HG03097 (cell line): Measurements from ENCODE around the gene E4F1.

Experiments
- ATAC-seq: cut with Tn5 transposase; IDR thresholded peaks from one replicate; pipeline ENCODE4 v1.9.1; 2021; ENCODE audit not compliant: unreplicated experiment, low FRiP score

Gene E4F1

GRCh38 chr16:2205104-2205966 lies 18.1 kb upstream of the E4F1 start, which contains the start of gene MLST8:
Gene MLST8 (plus strand): TSS chr16:2205454. CDS start chr16:2206086, 632 bp downstream.
- peak; percentile 62 for ATAC-seq

- peak; percentile 1 for ATAC-seq
Measured at GRCh38 chr16:2205967-2206313, 17.5 kb upstream of the E4F1 start.

DNA sequence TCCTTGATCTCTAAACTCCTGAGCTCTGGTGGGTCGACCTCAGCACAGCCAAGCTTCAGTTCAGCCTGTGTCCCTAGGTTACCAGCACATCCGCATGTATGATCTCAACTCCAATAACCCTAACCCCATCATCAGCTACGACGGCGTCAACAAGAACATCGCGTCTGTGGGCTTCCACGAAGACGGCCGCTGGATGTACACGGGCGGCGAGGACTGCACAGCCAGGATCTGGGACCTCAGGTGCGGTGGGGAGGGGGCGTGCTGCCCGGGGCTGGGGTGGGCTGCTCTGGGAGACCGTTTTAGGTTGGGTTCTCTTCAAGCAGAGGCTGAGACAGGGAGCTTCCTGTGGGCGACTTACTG lies 17.0 kb upstream of the E4F1 start:
- ATAC-seq = no peak

- no peak for ATAC-seq
Measured at GRCh38 chr16:2206780-2207433, 16.5 kb upstream of the E4F1 start.

GRCh38 chr16:2207872-2208271 lies 15.5 kb upstream of the E4F1 start:
- no peak for ATAC-seq

- no peak for ATAC-seq
Measured at GRCh38 chr16:2208308-2208707, 15.1 kb upstream of the E4F1 start.

DNA sequence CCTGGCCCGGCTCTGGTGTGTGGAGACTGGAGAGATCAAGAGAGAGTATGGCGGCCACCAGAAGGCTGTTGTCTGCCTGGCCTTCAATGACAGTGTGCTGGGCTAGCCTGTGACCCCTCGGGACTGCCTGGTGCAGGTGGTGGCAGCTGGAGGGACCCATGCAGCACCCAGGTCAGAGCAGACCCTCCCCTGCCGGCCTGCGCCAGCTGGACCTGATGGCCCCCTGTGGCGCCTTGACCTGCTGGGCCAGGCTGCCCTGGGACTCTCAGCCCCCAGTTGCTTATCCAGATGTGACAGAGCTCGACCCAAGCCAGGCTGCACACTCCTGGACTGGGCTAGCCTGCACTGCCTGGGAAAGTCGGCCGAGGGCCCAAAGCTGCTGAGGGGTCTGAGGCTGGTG lies 14.6 kb upstream of the E4F1 start:
- ATAC-seq = no peak

DNA sequence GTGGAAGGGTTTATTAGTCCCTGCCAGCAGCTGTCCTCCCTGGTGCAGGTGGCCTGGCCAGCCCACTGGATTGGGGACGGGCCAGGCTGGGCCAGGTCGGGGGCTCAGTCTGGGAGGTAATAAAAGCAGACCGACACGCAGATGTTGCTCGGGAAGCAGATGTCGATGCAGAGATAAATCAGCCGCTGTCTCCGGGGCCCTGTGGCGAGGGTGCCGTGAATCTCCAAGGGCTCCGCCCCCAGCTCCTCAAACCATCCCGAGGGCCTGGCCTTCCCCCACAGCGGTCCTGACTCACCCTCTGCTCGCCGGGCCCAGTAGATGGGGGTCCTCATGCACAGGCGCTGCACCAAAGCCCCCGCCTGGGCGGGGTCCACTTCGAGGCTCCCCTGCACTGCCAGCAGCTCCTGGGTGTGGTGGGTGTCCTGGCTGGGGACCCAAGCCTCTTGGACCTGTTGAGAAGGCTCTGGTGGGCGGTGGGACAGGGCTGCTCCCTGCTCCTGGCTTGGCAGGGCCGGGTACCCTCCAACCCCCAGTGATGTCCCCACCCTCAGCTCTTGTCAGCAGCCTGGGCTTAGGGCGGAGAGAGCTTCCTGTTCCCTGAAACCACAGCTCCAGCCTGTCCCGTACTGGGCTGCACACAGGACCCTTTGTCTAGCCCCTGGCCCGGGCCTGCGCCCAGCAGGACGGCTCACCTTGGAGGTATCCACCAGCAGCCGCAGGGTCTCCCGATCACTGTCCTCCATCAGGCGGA lies 14.0 kb upstream of the E4F1 start:
- no peak for ATAC-seq

DNA sequence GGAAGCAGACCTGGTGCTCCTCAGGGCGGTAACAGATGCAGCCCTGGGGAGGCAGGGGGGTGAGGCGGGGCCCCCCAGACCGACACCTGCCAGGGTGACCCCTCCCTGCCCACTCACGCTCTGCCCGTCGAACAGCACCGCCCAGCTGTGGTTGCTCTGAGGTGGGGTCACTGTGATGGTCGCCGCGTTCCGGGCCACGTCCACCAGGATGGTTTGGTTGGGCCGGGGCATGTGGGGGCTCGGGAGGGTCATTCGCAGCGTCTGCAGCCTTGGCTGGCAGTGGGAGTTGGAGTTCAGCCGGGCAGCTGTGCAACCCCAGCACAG lies 13.4 kb upstream of the E4F1 start:
- no peak for ATAC-seq

GRCh38 chr16:2210386-2211365 lies 12.7 kb upstream of the E4F1 start, which contains the start of gene BRICD5:
Gene BRICD5 (minus strand): TSS chr16:2210863. CDS start chr16:2210833, 30 bp downstream.
- no peak for ATAC-seq

- ATAC-seq = no peak
Measured at GRCh38 chr16:2211923-2212347, 11.5 kb upstream of the E4F1 start.

DNA sequence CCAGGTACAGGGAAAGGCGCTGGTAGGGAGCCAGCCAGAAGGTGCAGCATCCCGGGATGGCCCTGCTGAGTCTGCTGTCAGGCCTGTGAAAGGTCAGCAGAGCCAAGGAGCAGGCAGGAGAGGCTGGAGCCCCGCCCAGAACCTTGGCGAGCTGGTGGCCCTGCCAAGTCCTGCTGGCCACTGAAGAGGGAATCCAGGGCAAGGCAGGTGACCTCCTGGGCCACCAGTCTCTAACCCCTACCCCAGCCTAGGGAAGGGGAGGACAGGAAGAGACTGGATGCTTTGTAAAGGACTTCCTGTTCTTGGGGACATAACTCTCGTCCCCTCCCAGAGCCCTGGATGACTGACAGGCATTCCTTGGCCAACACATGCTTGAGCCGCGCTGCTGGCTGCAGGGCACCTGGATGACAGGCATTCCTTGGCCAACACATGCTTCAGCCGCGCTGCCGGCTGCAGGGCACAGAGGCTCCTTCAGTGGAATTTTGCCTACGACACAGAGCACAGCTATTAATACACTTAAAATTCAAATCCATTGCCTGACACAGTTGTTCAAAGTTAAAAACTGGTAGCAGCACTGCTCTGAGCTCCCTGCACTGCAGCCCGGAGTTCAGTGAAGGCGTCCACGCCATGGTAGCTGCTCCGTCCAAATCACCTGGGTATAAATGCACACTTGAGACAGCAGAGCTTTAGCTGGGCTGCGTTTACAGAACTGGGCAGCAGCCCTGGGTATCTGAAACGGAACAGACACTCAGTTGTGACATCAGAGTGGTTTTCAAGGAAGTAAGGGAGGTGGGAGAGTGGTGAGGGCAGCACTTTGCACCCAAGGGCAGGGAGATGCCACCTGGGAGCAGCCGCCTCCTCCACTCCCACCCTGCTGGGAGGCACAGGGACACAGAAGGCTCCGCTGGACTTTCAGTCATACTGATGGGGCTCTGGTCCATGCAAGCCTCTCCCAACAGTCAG lies 10.7 kb upstream of the E4F1 start:
- ATAC-seq = no peak

DNA sequence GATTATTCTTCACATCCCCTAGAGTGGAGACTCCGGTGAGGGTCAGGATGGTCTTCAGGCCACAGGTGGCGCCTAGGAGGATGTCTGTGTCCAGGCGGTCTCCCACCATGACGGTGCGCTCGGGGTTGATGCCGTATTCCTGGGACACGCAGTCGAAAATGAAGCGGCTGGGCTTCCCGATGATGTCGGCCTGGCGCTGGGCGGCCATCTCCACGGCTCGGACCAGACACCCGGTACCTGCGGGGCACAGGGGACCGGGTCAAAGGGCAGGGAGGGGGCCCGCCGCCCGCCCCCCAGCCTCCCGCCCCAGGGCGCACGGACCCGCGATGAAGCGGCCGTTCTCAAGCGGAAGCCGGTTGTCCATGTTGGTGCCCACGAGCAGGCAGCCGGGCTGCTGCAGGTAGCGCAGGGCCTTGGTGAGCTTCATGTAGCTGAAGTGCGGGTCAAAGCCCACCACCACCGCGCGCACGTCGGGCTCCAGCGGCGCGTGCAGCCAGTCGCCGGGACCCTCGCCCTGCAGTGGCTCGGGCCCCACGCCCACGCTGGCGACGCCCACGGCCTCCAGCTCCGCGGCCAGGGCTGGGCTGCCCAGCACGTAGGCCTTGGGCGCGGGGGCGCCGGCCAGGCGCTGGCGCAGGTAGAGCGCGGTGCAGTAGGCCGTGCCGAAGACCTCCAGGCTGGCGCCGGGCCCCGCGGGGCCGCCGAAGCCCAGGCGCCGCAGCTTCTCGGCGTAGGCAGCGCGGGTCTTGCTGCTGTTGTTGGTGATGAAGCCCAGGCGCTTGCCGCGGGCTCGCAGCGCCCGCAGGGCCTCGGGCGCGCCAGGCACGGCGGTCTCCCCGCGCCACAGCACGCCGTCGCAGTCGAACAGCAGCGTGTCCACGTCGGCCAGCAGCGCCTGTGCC lies 9.3 kb upstream of the E4F1 start:
- peak; percentile 7 for ATAC-seq

DNA sequence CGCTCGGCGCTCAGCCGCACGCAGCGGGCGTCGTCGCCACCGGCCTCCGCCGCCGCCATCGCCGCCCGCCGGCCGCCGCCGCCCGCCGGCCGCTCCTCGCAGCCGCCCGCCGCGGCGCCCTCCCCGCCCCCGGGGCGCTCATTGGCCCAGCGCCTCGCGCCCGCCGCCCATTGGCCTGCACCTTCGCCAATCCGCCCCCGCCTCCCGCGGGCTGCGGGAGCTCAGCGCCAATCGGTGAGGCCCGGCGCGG lies 8.7 kb upstream of the E4F1 start, which contains the start of gene PGP:
PGP (minus strand) TSS at position 122 of the 250 bp plus-strand sequence; CDS start at position 59, 63 bp downstream.
- peak; percentile 80 for ATAC-seq

GRCh38 chr16:2216330-2216729 lies 7.1 kb upstream of the E4F1 start:
- no peak for ATAC-seq

DNA sequence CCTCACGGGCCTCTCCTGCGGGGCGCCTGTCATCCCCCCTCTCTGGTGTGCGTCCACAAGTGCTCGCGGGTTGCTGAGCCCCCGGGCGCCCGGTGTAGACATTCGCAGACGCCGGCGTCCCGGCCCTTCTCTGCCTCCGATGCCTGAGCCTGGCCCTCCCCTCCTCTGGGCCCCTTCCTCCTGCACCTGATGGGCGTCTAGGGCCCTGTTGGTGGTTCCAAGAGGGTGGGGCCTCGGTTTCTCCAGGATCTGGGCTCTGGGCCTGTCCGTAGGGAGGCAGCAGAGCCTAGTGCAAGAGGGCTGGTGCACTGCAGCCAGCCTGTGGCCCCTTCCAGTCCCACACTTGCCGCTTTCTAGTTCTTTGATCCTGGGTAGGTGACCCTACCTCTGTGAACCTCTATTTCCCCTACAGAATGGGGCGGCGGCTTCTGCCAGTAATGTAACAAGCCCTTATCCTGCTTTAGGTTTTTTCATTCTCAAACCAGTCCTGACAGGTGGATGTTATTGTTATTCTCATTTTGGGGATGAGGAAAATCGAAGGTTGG lies 623 bp downstream of the E4F1 start:
- ATAC-seq = peak; percentile 22

DNA sequence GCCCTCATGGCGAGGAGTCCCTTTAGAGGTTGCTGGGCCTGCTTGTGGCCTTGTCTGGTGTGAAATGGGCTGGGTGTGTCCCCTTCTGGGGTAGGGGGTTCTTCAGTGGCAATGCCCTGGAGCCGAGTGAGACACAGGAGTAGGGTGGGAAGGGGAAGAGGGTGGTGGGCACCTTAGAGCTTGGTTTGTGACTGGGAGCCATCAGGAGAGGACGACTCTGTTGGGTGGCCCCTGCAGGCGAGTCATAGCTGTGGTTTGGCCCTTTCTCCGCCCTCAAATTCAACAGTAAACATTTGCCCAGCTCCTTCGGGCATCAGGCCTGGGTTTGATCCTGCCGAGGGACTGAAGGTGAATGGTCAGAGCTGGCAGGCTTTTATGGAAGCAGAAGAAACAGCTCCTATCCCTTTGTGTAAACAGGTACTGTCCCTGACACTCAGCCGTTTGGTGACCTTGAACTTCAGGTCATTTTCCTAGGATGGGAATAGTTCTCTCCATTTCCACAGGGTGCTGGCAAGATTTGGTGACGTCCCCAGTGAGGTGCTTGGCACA lies 2.9 kb downstream of the E4F1 start:
- no peak for ATAC-seq

GRCh38 chr16:2226918-2227317 lies 3.5 kb downstream of the E4F1 start:
- no peak for ATAC-seq
